ENCODE data around the gene FABP2. TPM values are rescaled to one million over a fixed set of nuclear protein-coding genes. Genes with fewer than 3 reads are reported as not detected.

Gene FABP2
- total and polyA plus RNA-seq, 7 experiments from 2014 or later: 0.19 TPM; not detected in 6

GRCh38 chr4:119297795-119298194, 24.1 kb downstream of the FABP2 start:
- Histone ChIP-seq H3K27ac (ENCODE audit: low read depth, low read length) (peak overlapping the region; percentile 90), H3K4me3 (ENCODE audit: low read length) (no peak overlapping the region), H3K9me3 (ENCODE audit: control insufficient read depth in 2 of 3, low read length in 3 of 3) (no peaks in the 10 kb centered on the region), H3K27me3 (ENCODE audit: control insufficient read depth in 2 of 2, insufficient read depth in 2 of 2, low read length in 2 of 2) (no peaks in the 10 kb centered on the region), H3K36me3 (ENCODE audit: control insufficient read depth in 2 of 3, insufficient read depth in 3 of 3, low read length in 3 of 3) (peaks cover 0 to 22% (median 0%) of the 10 kb centered on the region in 3 experiments), H3K4me1 (ENCODE audit: control insufficient read depth in 2 of 2, insufficient read depth in 2 of 2, low read length in 2 of 2) (peaks cover 5 to 22% of the 10 kb centered on the region in 2 donors)
- ChIA-PET POLR2A (interaction anchor here (0.6 to 3.4 kb wide), 4 partner anchors 86 to 215 kb away, joined by 3 to 18 read pairs (median 3); no protein-coding TSS in a partner anchor), CTCF (interaction anchor here (0.9 kb wide), 1 partner anchor 11 kb away, joined by 3 read pairs; no protein-coding TSS in a partner anchor)
- Mint-ChIP-seq H3K4me3 (peak overlapping the region in 9 of 10 donors; percentile 29 to 99 (median 93)), H3K4me1 (peaks cover 16 to 49% (median 43%) of the 10 kb centered on the region in 7 donors), H3K27me3 (peaks cover 0 to 1% (median 0%) of the 10 kb centered on the region in 5 donors), H3K36me3 (peaks cover 0 to 42% (median 23%) of the 10 kb centered on the region in 5 donors), H3K27ac (peak overlapping the region in 8 of 9 donors; percentile 35 to 100 (median 74)), H3K9me3 (peaks cover 0 to 2% (median 0%) of the 10 kb centered on the region in 11 donors)
- ATAC-seq (no peak), DNase-seq (no peak)
- intact Hi-C loops (cut with micrococcal nuclease): loop anchor here in 1 of 2 donors (1.0 kb wide), 1 partner anchor 11 kb away; no protein-coding TSS in a partner anchor

GRCh38 chr4:119296356-119296755, 25.6 kb downstream of the FABP2 start:
- H3K4me1 Mint-ChIP-seq: peaks cover 16 to 45% (median 34%) of the 10 kb centered on the region in 7 donors
- intact Hi-C loops (cut with micrococcal nuclease): no loop called here
- peak overlapping the region in 1 of 10 donors; percentile 49 for H3K4me3 Mint-ChIP-seq
- peaks cover 0 to 42% (median 25%) of the 10 kb centered on the region in 5 donors for H3K36me3 Mint-ChIP-seq
- no peaks in the 10 kb centered on the region for H3K27me3 ChIP-seq (ENCODE audit: control insufficient read depth in 2 of 2, insufficient read depth in 2 of 2, low read length in 2 of 2)
- no peak overlapping the region for H3K27ac ChIP-seq (ENCODE audit: low read depth, low read length)
- no peak overlapping the region for H3K4me3 ChIP-seq (ENCODE audit: low read length)
- H3K9me3 Mint-ChIP-seq: no peaks in the 10 kb centered on the region
- ATAC-seq (no peak), DNase-seq (no peak)
- H3K36me3 ChIP-seq (ENCODE audit: control insufficient read depth in 2 of 3, insufficient read depth in 3 of 3, low read length in 3 of 3): peaks cover 0 to 26% (median 0%) of the 10 kb centered on the region in 3 experiments
- H3K4me1 ChIP-seq (ENCODE audit: control insufficient read depth in 2 of 2, insufficient read depth in 2 of 2, low read length in 2 of 2): peaks cover 5 to 22% of the 10 kb centered on the region in 2 donors
- H3K9me3 ChIP-seq (ENCODE audit: control insufficient read depth in 2 of 3, low read length in 3 of 3): no peaks in the 10 kb centered on the region
- ChIA-PET CTCF (no interaction called here), POLR2A (interaction anchor here (1.3 kb wide), 1 partner anchor 256 kb away, joined by 3 read pairs; no protein-coding TSS in a partner anchor)
- H3K27me3 Mint-ChIP-seq: peaks cover 0 to 1% (median 0%) of the 10 kb centered on the region in 5 donors
- peak overlapping the region in 5 of 9 donors; percentile 27 to 75 (median 72) for H3K27ac Mint-ChIP-seq

- DNase-seq (no peak), ATAC-seq (no peak)
- H3K27ac ChIP-seq (ENCODE audit: low read depth, low read length): no peak overlapping the region
- H3K9me3 ChIP-seq (ENCODE audit: control insufficient read depth in 2 of 3, low read length in 3 of 3): no peaks in the 10 kb centered on the region
- peaks cover 0 to 9% (median 0%) of the 10 kb centered on the region in 3 experiments for H3K36me3 ChIP-seq (ENCODE audit: control insufficient read depth in 2 of 3, insufficient read depth in 3 of 3, low read length in 3 of 3)
- no peak overlapping the region for H3K4me3 Mint-ChIP-seq
- no peaks in the 10 kb centered on the region for H3K4me1 ChIP-seq (ENCODE audit: control insufficient read depth in 2 of 2, insufficient read depth in 2 of 2, low read length in 2 of 2)
- POLR2A ChIA-PET: interaction anchor here (0.5 to 2.1 kb wide), 3 partner anchors 9 to 183 kb away, joined by 3 to 10 read pairs (median 4); a partner anchor contains a TSS
- no peak overlapping the region for H3K4me3 ChIP-seq (ENCODE audit: low read length)
- no peaks in the 10 kb centered on the region for H3K27me3 ChIP-seq (ENCODE audit: control insufficient read depth in 2 of 2, insufficient read depth in 2 of 2, low read length in 2 of 2)
- peaks cover 0 to 5% (median 0%) of the 10 kb centered on the region in 7 donors for H3K4me1 Mint-ChIP-seq
- no peak overlapping the region for H3K27ac Mint-ChIP-seq
- intact Hi-C loops (cut with micrococcal nuclease): loop anchor here in 1 of 2 donors (1.0 kb wide), 1 partner anchor 9 kb away; no protein-coding TSS in a partner anchor
- no peaks in the 10 kb centered on the region for H3K9me3 Mint-ChIP-seq
- CTCF ChIA-PET: interaction anchor here (0.6 to 4.9 kb wide), 4 partner anchors 45 to 249 kb away, joined by 3 to 29 read pairs (median 3); no protein-coding TSS in a partner anchor
- no peaks in the 10 kb centered on the region for H3K27me3 Mint-ChIP-seq
- H3K36me3 Mint-ChIP-seq: peaks cover 0 to 10% (median 4%) of the 10 kb centered on the region in 5 donors
Measured at GRCh38 chr4:119290598-119290997, 31.3 kb downstream of the FABP2 start.

- Mint-ChIP-seq H3K27me3 (no peaks in the 10 kb centered on the region), H3K36me3 (peaks cover 0 to 10% (median 3%) of the 10 kb centered on the region in 5 donors), H3K9me3 (no peaks in the 10 kb centered on the region), H3K27ac (no peak overlapping the region), H3K4me3 (no peak overlapping the region), H3K4me1 (peaks cover 3 to 13% (median 8%) of the 10 kb centered on the region in 7 donors)
- H3K27me3 ChIP-seq (ENCODE audit: control insufficient read depth in 2 of 2, insufficient read depth in 2 of 2, low read length in 2 of 2): no peaks in the 10 kb centered on the region
- H3K4me1 ChIP-seq (ENCODE audit: control insufficient read depth in 2 of 2, insufficient read depth in 2 of 2, low read length in 2 of 2): peaks cover 0 to 3% of the 10 kb centered on the region in 2 donors
- intact Hi-C loops (cut with micrococcal nuclease): loop anchor here (5.0 kb wide), 2 partner anchors 517 to 1012 kb away; no protein-coding TSS in a partner anchor
- H3K27ac ChIP-seq (ENCODE audit: low read depth, low read length): no peak overlapping the region
- H3K36me3 ChIP-seq (ENCODE audit: control insufficient read depth in 2 of 3, insufficient read depth in 3 of 3, low read length in 3 of 3): peaks cover 0 to 9% (median 0%) of the 10 kb centered on the region in 3 experiments
- POLR2A ChIA-PET: interaction anchor here (2.1 kb wide), 1 partner anchor 10 kb away, joined by 10 read pairs; a partner anchor contains a TSS
- DNase-seq: no peak
- no peaks in the 10 kb centered on the region for H3K9me3 ChIP-seq (ENCODE audit: control insufficient read depth in 2 of 3, low read length in 3 of 3)
- H3K4me3 ChIP-seq (ENCODE audit: low read length): no peak overlapping the region
- CTCF ChIA-PET: interaction anchor here (4.9 kb wide), 1 partner anchor 248 kb away, joined by 29 read pairs; no protein-coding TSS in a partner anchor
- no peak for ATAC-seq
Measured at GRCh38 chr4:119289313-119289712, 32.6 kb downstream of the FABP2 start.

GRCh38 chr4:119286377-119287002, 35.4 kb downstream of the FABP2 start:
- no peaks in the 10 kb centered on the region for H3K9me3 ChIP-seq (ENCODE audit: control insufficient read depth in 2 of 3, low read length in 3 of 3)
- peak; percentile 56 for ATAC-seq
- Mint-ChIP-seq H3K27ac (no peak overlapping the region), H3K36me3 (peaks cover 0 to 3% (median 0%) of the 10 kb centered on the region in 5 donors), H3K4me1 (peaks cover 13 to 34% (median 26%) of the 10 kb centered on the region in 7 donors), H3K4me3 (no peak overlapping the region), H3K27me3 (no peaks in the 10 kb centered on the region), H3K9me3 (no peaks in the 10 kb centered on the region)
- ChIA-PET CTCF (interaction anchor here (0.7 to 1.0 kb wide), 5 partner anchors 11 to 1627 kb away, joined by 3 to 11 read pairs (median 3); no protein-coding TSS in a partner anchor), POLR2A (no interaction called here)
- intact Hi-C loops (cut with micrococcal nuclease): loop anchor here (1.0 to 5.0 kb wide), 7 partner anchors 12 to 1009 kb away; partner anchors contain the start of gene USP53 (in 1 of the 2)
- no peaks in the 10 kb centered on the region for H3K27me3 ChIP-seq (ENCODE audit: control insufficient read depth in 2 of 2, insufficient read depth in 2 of 2, low read length in 2 of 2)
- peaks cover 0 to 3% of the 10 kb centered on the region in 2 donors for H3K4me1 ChIP-seq (ENCODE audit: control insufficient read depth in 2 of 2, insufficient read depth in 2 of 2, low read length in 2 of 2)
- H3K4me3 ChIP-seq (ENCODE audit: low read length): no peak overlapping the region
- H3K27ac ChIP-seq (ENCODE audit: low read depth, low read length): no peak overlapping the region
- peak in 7 of 9 donors; percentile 28 to 52 (median 42) for DNase-seq
- no peaks in the 10 kb centered on the region for H3K36me3 ChIP-seq (ENCODE audit: control insufficient read depth in 2 of 3, insufficient read depth in 3 of 3, low read length in 3 of 3)

Measured in naive thymus-derived CD4-positive, alpha-beta T cell (primary cell).